Trophoblast cell (in vitro differentiated cells and primary cell): ENCODE data around the gene ANKS1B.

ENCODE experiments used
- DNase-seq, 2 donors: peaks; one replicate each; pipeline ENCODE4 v3.0.0-alpha.2; 2016
- H2AFZ ChIP-seq: 2 replicates; pipeline ENCODE4 v1.6.1; 2013; ENCODE audit warnings: low read length, moderate library complexity, mild to moderate bottlenecking; ENCODE audit not compliant: insufficient read depth, poor library complexity
- H2AK5ac ChIP-seq: 2 replicates; pipeline ENCODE4 v1.6.1; 2013; ENCODE audit warnings: mild to moderate bottlenecking, low read length
- H2BK120ac ChIP-seq: 2 replicates; pipeline ENCODE4 v1.6.1; 2013; ENCODE audit warnings: low read length, mild to moderate bottlenecking, moderate library complexity; ENCODE audit not compliant: insufficient read depth, poor library complexity
- H2BK12ac ChIP-seq: 2 replicates; pipeline ENCODE4 v1.6.1; 2013; ENCODE audit warnings: mild to moderate bottlenecking, low read length, moderate library complexity
- H2BK5ac ChIP-seq: 2 replicates; pipeline ENCODE4 v1.6.1; 2013; ENCODE audit warnings: low read length, low read depth, moderate library complexity, mild to moderate bottlenecking; ENCODE audit not compliant: poor library complexity
- H3K14ac ChIP-seq: 2 replicates; pipeline ENCODE4 v1.6.1; 2013; ENCODE audit warnings: mild to moderate bottlenecking, low read length
- H3K18ac ChIP-seq: 2 replicates; pipeline ENCODE4 v1.6.1; 2013; ENCODE audit warnings: mild to moderate bottlenecking, low read length
- H3K23ac ChIP-seq: 2 replicates; pipeline ENCODE4 v1.6.1; 2013; ENCODE audit warnings: low read length
- H3K27ac ChIP-seq: 2 replicates; pipeline ENCODE4 v1.5.1; 2013; ENCODE audit warnings: low read depth, mild to moderate bottlenecking, inconsistent platforms, low read length, moderate library complexity
- H3K27me3 ChIP-seq: 2 replicates; pipeline ENCODE4 v1.6.1; 2013; ENCODE audit warnings: inconsistent platforms, mild to moderate bottlenecking, low read length, moderate library complexity; ENCODE audit not compliant: insufficient read depth
- H3K36me3 ChIP-seq, 2 experiments: 1 replicate in 1 of 2; 2 replicates in 1 of 2; pipeline ENCODE4 v1.6.1; 2013; ENCODE audit warnings: low read length in 2 of 2, mild to moderate bottlenecking in 2 of 2, moderate library complexity in 1 of 2; ENCODE audit not compliant: insufficient read depth in 2 of 2, control insufficient read depth in 1 of 2
- H3K4ac ChIP-seq: 2 replicates; pipeline ENCODE4 v1.6.1; 2013; ENCODE audit warnings: low read depth, mild to moderate bottlenecking, low read length, moderate library complexity
- H3K4me1 ChIP-seq, 2 experiments: 1 replicate in 1 of 2; 2 replicates in 1 of 2; pipeline ENCODE4 v1.6.1; 2013; ENCODE audit warnings: low read length in 2 of 2, mild to moderate bottlenecking in 2 of 2, moderate library complexity in 1 of 2; ENCODE audit not compliant: insufficient read depth in 2 of 2, control insufficient read depth in 1 of 2
- H3K4me2 ChIP-seq: 2 replicates; pipeline ENCODE4 v1.6.1; 2013; ENCODE audit warnings: inconsistent platforms, mild to moderate bottlenecking, low read length, moderate library complexity
- H3K4me3 ChIP-seq: 2 replicates; pipeline ENCODE4 v1.5.1; 2013; ENCODE audit warnings: mild to moderate bottlenecking, low read depth, low read length, inconsistent platforms
- H3K79me1 ChIP-seq: one replicate; pipeline ENCODE4 v1.6.1; 2013; ENCODE audit warnings: low read length
- H3K79me2 ChIP-seq: 2 replicates; pipeline ENCODE4 v1.6.1; 2013; ENCODE audit warnings: low read length, mild to moderate bottlenecking; ENCODE audit not compliant: control insufficient read depth, insufficient read depth, poor library complexity
- H3K9ac ChIP-seq: 2 replicates; pipeline ENCODE4 v1.6.1; 2013; ENCODE audit warnings: mild to moderate bottlenecking, low read length
- H3K9me3 ChIP-seq: 2 replicates; pipeline ENCODE4 v1.6.1; 2013; ENCODE audit warnings: low read depth, mild to moderate bottlenecking, control low read depth, inconsistent platforms, low read length; ENCODE audit not compliant: insufficient read depth
- H4K12ac ChIP-seq: 2 replicates; pipeline ENCODE4 v1.6.1; 2013; ENCODE audit warnings: low read depth, mild to moderate bottlenecking, low read length, moderate library complexity
- H4K8ac ChIP-seq: 2 replicates; pipeline ENCODE4 v1.6.1; 2013; ENCODE audit warnings: low read depth, mild to moderate bottlenecking, low read length, moderate library complexity
- H4K91ac ChIP-seq: one replicate; pipeline ENCODE4 v1.6.1; 2013; ENCODE audit warnings: low read depth, mild to moderate bottlenecking, low read length, moderate library complexity
- WGBS: extraction: QIAGEN DNeasy Blood & Tissue Kit; methylation state at CpG from one replicate; pipeline ENCODE4 v1.1.7; 2013; ENCODE audit warnings: missing lambda C conversion rate; ENCODE audit not compliant: insufficient read length, insufficient coverage; ENCODE audit errors: extremely low coverage; 5-methylcytosine and 5-hydroxymethylcytosine counted together

Gene ANKS1B

DNA sequence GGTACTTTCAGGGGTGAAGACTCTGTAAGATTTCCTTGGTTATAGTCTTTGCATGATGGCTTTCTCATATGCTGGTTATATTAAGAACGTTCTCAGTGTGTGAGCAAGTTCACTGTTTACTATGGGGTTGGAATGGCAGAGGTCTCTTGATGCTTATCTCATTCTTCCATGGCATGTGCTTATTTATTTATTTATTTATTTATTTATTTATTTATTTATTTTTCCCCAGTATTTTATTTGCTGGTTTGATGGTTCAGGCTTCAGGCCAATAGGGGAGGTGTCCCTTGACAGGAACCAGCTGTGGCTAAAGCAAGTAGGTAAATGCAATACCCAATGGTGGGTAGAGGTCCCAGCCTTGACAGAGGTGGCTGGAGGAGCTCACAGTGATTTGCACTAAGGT, 498.5 kb downstream of the ANKS1B start:
- Histone ChIP-seq H2BK5ac (no peak overlapping the region), H3K36me3 (no peaks in the 10 kb centered on the region), H3K4me3 (no peak overlapping the region), H4K91ac (no peak overlapping the region), H4K8ac (no peak overlapping the region), H3K23ac (no peak overlapping the region), H3K4me2 (no peak overlapping the region), H3K27me3 (no peaks in the 10 kb centered on the region), H2AFZ (no peak overlapping the region), H3K4ac (no peak overlapping the region), H2BK120ac (no peak overlapping the region), H3K79me2 (no peaks in the 10 kb centered on the region), H3K14ac (no peak overlapping the region), H3K18ac (no peak overlapping the region), H2BK12ac (no peak overlapping the region), H3K9me3 (no peaks in the 10 kb centered on the region), H2AK5ac (no peak overlapping the region), H4K12ac (no peak overlapping the region), H3K9ac (no peak overlapping the region), H3K4me1 (no peaks in the 10 kb centered on the region), H3K79me1 (no peaks in the 10 kb centered on the region), H3K27ac (no peak overlapping the region)
- no peak for DNase-seq
- no CpG with 5 or more reads among the region's 1 CpG for WGBS

- no peak overlapping the region for H3K18ac ChIP-seq
- no peak overlapping the region for H3K23ac ChIP-seq
- H3K36me3 ChIP-seq = no peaks in the 10 kb centered on the region
- H3K14ac ChIP-seq = no peak overlapping the region
- H4K8ac ChIP-seq = no peak overlapping the region
- H2BK5ac ChIP-seq = no peak overlapping the region
- H3K4ac ChIP-seq = no peak overlapping the region
- no peak overlapping the region for H2AK5ac ChIP-seq
- no peak overlapping the region for H3K9ac ChIP-seq
- peaks cover 0 to 2% of the 10 kb centered on the region in 2 experiments for H3K4me1 ChIP-seq
- H4K12ac ChIP-seq = no peak overlapping the region
- H3K4me3 ChIP-seq = no peak overlapping the region
- H2AFZ ChIP-seq = no peak overlapping the region
- H4K91ac ChIP-seq = no peak overlapping the region
- no peaks in the 10 kb centered on the region for H3K79me2 ChIP-seq
- no peaks in the 10 kb centered on the region for H3K9me3 ChIP-seq
- H3K4me2 ChIP-seq = no peak overlapping the region
- no peaks in the 10 kb centered on the region for H3K79me1 ChIP-seq
- no peaks in the 10 kb centered on the region for H3K27me3 ChIP-seq
- no peak overlapping the region for H2BK12ac ChIP-seq
- H3K27ac ChIP-seq = no peak overlapping the region
- no peak overlapping the region for H2BK120ac ChIP-seq
- DNase-seq = no peak
Observed at GRCh38 chr12:99479149-99479548, 505.6 kb downstream of the ANKS1B start.

DNA sequence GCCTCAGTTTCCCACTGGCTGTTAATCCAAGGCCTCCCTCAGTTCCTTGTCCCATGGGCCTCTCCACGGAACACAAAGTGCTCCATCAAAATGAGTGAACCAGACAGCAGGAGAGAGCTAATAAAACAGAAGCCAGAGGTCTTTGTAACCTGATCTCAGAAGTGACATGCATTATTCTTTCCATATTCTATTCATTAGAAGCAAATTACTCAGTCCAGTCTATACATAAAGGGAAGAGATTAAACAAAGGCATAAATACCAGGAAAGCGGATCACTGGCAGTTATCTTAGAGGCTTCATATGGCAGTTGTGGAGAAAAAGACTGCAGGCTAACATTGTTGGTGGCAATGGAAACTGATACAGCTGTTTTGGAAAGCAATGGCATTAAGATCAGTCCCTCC, 507.8 kb downstream of the ANKS1B start:
- H2BK12ac ChIP-seq = no peak overlapping the region
- H4K8ac ChIP-seq = no peak overlapping the region
- no peak overlapping the region for H2BK5ac ChIP-seq
- no peaks in the 10 kb centered on the region for H3K27me3 ChIP-seq
- H3K27ac ChIP-seq = no peak overlapping the region
- no peak overlapping the region for H3K14ac ChIP-seq
- no peak overlapping the region for H4K12ac ChIP-seq
- H3K4ac ChIP-seq = no peak overlapping the region
- no peaks in the 10 kb centered on the region for H3K36me3 ChIP-seq
- H4K91ac ChIP-seq = no peak overlapping the region
- H2AK5ac ChIP-seq = no peak overlapping the region
- H3K18ac ChIP-seq = no peak overlapping the region
- H3K9me3 ChIP-seq = no peaks in the 10 kb centered on the region
- DNase-seq = no peak
- H2AFZ ChIP-seq = no peak overlapping the region
- no peak overlapping the region for H3K9ac ChIP-seq
- H3K4me1 ChIP-seq = peaks cover 0 to 2% of the 10 kb centered on the region in 2 experiments
- H2BK120ac ChIP-seq = no peak overlapping the region
- no CpG with 5 or more reads among the region's 2 CpGs for WGBS
- H3K23ac ChIP-seq = no peak overlapping the region
- H3K79me2 ChIP-seq = no peaks in the 10 kb centered on the region
- H3K4me3 ChIP-seq = no peak overlapping the region
- H3K79me1 ChIP-seq = no peaks in the 10 kb centered on the region
- H3K4me2 ChIP-seq = no peak overlapping the region

GRCh38 chr12:99455350-99456035, 529.2 kb downstream of the ANKS1B start:
- no peaks in the 10 kb centered on the region for H3K27me3 ChIP-seq
- H2AK5ac ChIP-seq = no peak overlapping the region
- H3K27ac ChIP-seq = no peak overlapping the region
- H4K8ac ChIP-seq = peak overlapping the region; percentile 51
- no peak overlapping the region for H3K14ac ChIP-seq
- H3K36me3 ChIP-seq = no peaks in the 10 kb centered on the region
- no peak overlapping the region for H3K23ac ChIP-seq
- peak overlapping the region; percentile 37 for H2BK120ac ChIP-seq
- H2BK12ac ChIP-seq = peak overlapping the region; percentile 30
- H4K91ac ChIP-seq = peak overlapping the region; percentile 51
- peaks cover 9% of the 10 kb centered on the region in 2 experiments for H3K4me1 ChIP-seq
- no peaks in the 10 kb centered on the region for H3K79me2 ChIP-seq
- H3K9me3 ChIP-seq = no peaks in the 10 kb centered on the region
- no peak overlapping the region for H3K9ac ChIP-seq
- no peak overlapping the region for H3K4ac ChIP-seq
- no peak overlapping the region for H3K4me3 ChIP-seq
- no peak overlapping the region for H3K4me2 ChIP-seq
- DNase-seq = peak; percentile 76
- H3K79me1 ChIP-seq = peaks cover 4% of the 10 kb centered on the region
- peak overlapping the region; percentile 64 for H2BK5ac ChIP-seq
- no peak overlapping the region for H2AFZ ChIP-seq
- H4K12ac ChIP-seq = no peak overlapping the region
- H3K18ac ChIP-seq = peak overlapping the region; percentile 86
- no CpG with 5 or more reads among the region's 4 CpGs for WGBS
